Astrocyte (in vitro differentiated cells and primary cell): Measurements from ENCODE around the gene EVI5L.

Experiments
- CTCF ChIP-seq: IDR thresholded peaks from 2 replicates; pipeline ENCODE4 v1.5.1; 2011; ENCODE audit warnings: low read depth, mild to moderate bottlenecking, inconsistent platforms, low read length, moderate library complexity; ENCODE audit not compliant: insufficient read depth
- EZH2 ChIP-seq: IDR thresholded peaks from 2 replicates; pipeline ENCODE4 v1.6.1; 2012; ENCODE audit warnings: mild to moderate bottlenecking, low read length, inconsistent platforms; ENCODE audit not compliant: insufficient read depth

- TF ChIP-seq CTCF (no peak), EZH2 (no peak)
These were observed 58.3 kb downstream of the EVI5L start, which contains the start of gene LRRC8E for GRCh38 chr19:7888145-7888825.
